SK-N-SH treated with all-trans-retinoic acid at 6 μM for 48 hours (cell line): Measurements from ENCODE around the gene GLB1L3.

Experiments used
- BACH2 ChIP-seq: fragments of 250-450 bp; sonication (Bioruptor Pico); IDR thresholded peaks from 2 replicates; pipeline ENCODE4 v1.9.0; 2021; ENCODE audit warnings: mild to moderate bottlenecking, borderline replicate concordance
- ISL1 ChIP-seq: fragments of 250-450 bp; sonication (Bioruptor Pico); IDR thresholded peaks from 2 replicates; pipeline ENCODE4 v2.1.2; 2022; ENCODE audit warnings: mild to moderate bottlenecking, moderate library complexity
- OSR1 ChIP-seq: fragments of 250-450 bp; sonication (Bioruptor Pico); IDR thresholded peaks from 2 replicates; pipeline ENCODE4 v1.8.0; 2022; ENCODE audit warnings: moderate library complexity, mild to moderate bottlenecking, inconsistent platforms
- RARB ChIP-seq: fragments of 250-450 bp; sonication (Bioruptor Pico); IDR thresholded peaks from 2 replicates; pipeline ENCODE4 v1.8.0; 2021; ENCODE audit warnings: mild to moderate bottlenecking, moderate library complexity
- ZFP30 ChIP-seq: fragments of 450-650 bp; formaldehyde crosslinking; IDR thresholded peaks from 2 replicates; pipeline ENCODE4 v1.5.0; 2022; ENCODE audit warnings: mild to moderate bottlenecking, moderate library complexity
- ZNF8 ChIP-seq: fragments of 450-650 bp; formaldehyde crosslinking; IDR thresholded peaks from 2 replicates; pipeline ENCODE4 v1.5.0; 2020; ENCODE audit warnings: mild to moderate bottlenecking, moderate library complexity
- TF ChIP-seq, protein P1 (sequence below): fragments of 250-450 bp; sonication (Bioruptor Pico); IDR thresholded peaks from 2 replicates; pipeline ENCODE4 v1.8.0; 2020; ENCODE audit warnings: mild to moderate bottlenecking, moderate library complexity, borderline replicate concordance
- TF ChIP-seq, protein P2 (sequence below): fragments of 250-450 bp; sonication (Bioruptor Pico); IDR thresholded peaks from 2 replicates; pipeline ENCODE4 v1.5.0; 2020; ENCODE audit warnings: mild to moderate bottlenecking, moderate library complexity
- TF ChIP-seq, protein P3 (sequence below): fragments of 250-450 bp; sonication (Bioruptor Pico); IDR thresholded peaks from 2 replicates; pipeline ENCODE4 v1.5.1; 2021; ENCODE audit warnings: mild to moderate bottlenecking, moderate library complexity

DNA sequence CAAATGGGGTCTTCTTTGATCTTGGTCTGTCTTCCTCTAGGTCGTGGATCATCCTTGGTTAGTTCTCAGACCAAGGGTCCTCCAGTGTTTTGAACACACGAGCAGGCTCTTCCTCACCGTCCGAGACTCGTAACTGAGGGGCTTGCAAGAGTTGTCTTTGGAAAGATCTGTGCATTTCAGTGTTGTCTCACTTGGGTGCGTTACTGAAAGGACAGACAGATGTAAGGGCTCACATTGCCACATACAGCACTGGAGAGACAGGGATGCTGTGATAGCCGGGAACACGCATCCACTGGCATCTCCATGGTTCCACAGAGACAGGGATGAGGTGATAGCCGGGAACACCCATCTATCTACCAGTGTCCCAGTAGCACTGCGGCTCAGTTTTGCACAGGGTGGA is 71.3 kb downstream of the GLB1L3 start:
- no peak for TF ChIP-seq ZNF8 (CRISPR knock-in tag)
- no peak for TF ChIP-seq ZFP30 (CRISPR knock-in tag)
- TF ChIP-seq, protein P1, sequence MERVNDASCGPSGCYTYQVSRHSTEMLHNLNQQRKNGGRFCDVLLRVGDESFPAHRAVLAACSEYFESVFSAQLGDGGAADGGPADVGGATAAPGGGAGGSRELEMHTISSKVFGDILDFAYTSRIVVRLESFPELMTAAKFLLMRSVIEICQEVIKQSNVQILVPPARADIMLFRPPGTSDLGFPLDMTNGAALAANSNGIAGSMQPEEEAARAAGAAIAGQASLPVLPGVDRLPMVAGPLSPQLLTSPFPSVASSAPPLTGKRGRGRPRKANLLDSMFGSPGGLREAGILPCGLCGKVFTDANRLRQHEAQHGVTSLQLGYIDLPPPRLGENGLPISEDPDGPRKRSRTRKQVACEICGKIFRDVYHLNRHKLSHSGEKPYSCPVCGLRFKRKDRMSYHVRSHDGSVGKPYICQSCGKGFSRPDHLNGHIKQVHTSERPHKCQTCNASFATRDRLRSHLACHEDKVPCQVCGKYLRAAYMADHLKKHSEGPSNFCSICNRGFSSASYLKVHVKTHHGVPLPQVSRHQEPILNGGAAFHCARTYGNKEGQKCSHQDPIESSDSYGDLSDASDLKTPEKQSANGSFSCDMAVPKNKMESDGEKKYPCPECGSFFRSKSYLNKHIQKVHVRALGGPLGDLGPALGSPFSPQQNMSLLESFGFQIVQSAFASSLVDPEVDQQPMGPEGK = no peak
- TF ChIP-seq BACH2 (CRISPR knock-in tag) = no peak
- TF ChIP-seq ISL1 (CRISPR knock-in tag) = no peak
- TF ChIP-seq RARB (CRISPR knock-in tag) = no peak
- TF ChIP-seq, protein P2, sequence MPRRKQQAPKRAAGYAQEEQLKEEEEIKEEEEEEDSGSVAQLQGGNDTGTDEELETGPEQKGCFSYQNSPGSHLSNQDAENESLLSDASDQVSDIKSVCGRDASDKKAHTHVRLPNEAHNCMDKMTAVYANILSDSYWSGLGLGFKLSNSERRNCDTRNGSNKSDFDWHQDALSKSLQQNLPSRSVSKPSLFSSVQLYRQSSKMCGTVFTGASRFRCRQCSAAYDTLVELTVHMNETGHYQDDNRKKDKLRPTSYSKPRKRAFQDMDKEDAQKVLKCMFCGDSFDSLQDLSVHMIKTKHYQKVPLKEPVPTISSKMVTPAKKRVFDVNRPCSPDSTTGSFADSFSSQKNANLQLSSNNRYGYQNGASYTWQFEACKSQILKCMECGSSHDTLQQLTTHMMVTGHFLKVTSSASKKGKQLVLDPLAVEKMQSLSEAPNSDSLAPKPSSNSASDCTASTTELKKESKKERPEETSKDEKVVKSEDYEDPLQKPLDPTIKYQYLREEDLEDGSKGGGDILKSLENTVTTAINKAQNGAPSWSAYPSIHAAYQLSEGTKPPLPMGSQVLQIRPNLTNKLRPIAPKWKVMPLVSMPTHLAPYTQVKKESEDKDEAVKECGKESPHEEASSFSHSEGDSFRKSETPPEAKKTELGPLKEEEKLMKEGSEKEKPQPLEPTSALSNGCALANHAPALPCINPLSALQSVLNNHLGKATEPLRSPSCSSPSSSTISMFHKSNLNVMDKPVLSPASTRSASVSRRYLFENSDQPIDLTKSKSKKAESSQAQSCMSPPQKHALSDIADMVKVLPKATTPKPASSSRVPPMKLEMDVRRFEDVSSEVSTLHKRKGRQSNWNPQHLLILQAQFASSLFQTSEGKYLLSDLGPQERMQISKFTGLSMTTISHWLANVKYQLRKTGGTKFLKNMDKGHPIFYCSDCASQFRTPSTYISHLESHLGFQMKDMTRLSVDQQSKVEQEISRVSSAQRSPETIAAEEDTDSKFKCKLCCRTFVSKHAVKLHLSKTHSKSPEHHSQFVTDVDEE (CRISPR knock-in tag) = no peak
- TF ChIP-seq, protein P3, sequence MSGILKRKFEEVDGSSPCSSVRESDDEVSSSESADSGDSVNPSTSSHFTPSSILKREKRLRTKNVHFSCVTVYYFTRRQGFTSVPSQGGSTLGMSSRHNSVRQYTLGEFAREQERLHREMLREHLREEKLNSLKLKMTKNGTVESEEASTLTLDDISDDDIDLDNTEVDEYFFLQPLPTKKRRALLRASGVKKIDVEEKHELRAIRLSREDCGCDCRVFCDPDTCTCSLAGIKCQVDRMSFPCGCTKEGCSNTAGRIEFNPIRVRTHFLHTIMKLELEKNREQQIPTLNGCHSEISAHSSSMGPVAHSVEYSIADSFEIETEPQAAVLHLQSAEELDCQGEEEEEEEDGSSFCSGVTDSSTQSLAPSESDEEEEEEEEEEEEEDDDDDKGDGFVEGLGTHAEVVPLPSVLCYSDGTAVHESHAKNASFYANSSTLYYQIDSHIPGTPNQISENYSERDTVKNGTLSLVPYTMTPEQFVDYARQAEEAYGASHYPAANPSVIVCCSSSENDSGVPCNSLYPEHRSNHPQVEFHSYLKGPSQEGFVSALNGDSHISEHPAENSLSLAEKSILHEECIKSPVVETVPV (CRISPR knock-in tag) = no peak
- TF ChIP-seq OSR1 (CRISPR knock-in tag) = no peak
